Activated T-cell treated with anti-CD3 and anti-CD28 coated beads, Interleukin-2, amount 50 U/mL, for 72 hours (primary cell): Measurements from ENCODE around the gene TAS2R42. TPM values are rescaled to one million over a fixed set of nuclear protein-coding genes. Genes with fewer than 3 reads are reported as not detected.

Source experiments
- ATAC-seq, 2 donors: fragments of 150-1000 bp; cut with Tn5 transposase; replicated peaks in 1 of 2; 2 replicates each; pipeline ENCODE4 v1.10.0; 2021; ENCODE audit warnings: moderate library complexity in 2 of 2, mild to moderate bottlenecking in 1 of 2
- DNase-seq, 2 donors: peaks; one replicate each; pipeline ENCODE4 v3.0.0; 2021 to 2022; ENCODE audit warnings: mixed read lengths in 1 of 2
- H3K27ac Mint-ChIP-seq: one replicate; pipeline ENCODE4 v1.8.0; 2022; ENCODE audit warnings: mild to moderate bottlenecking, moderate library complexity, mixed read lengths
- H3K27me3 Mint-ChIP-seq: one replicate; pipeline ENCODE4 v1.8.0; 2022; ENCODE audit warnings: low read depth, mixed read lengths
- H3K36me3 Mint-ChIP-seq, 2 donors: one replicate each; pipeline ENCODE4 v1.8.0; 2022; ENCODE audit warnings: mixed read lengths in 2 of 2, mild to moderate bottlenecking in 1 of 2; ENCODE audit not compliant: insufficient read depth in 2 of 2
- H3K4me1 Mint-ChIP-seq: one replicate; pipeline ENCODE4 v1.8.0; 2022; ENCODE audit warnings: low read depth, mixed read lengths
- H3K4me3 Mint-ChIP-seq, 2 donors: one replicate each; pipeline ENCODE4 v1.8.0; 2022; ENCODE audit warnings: mild to moderate bottlenecking in 2 of 2, mixed read lengths in 2 of 2, moderate library complexity in 2 of 2
- H3K9me3 Mint-ChIP-seq, 2 donors: one replicate each; pipeline ENCODE4 v1.8.0; 2022; ENCODE audit warnings: mixed read lengths in 2 of 2
- total RNA-seq, 2 donors: library from RNA; stranded (reverse); gene quantifications; one replicate each; pipeline ENCODE4 v1.2.3, GENCODE V29; 2022

The TAS2R42 gene
- total RNA-seq, 2 donors from 2014 or later = not detected

DNA sequence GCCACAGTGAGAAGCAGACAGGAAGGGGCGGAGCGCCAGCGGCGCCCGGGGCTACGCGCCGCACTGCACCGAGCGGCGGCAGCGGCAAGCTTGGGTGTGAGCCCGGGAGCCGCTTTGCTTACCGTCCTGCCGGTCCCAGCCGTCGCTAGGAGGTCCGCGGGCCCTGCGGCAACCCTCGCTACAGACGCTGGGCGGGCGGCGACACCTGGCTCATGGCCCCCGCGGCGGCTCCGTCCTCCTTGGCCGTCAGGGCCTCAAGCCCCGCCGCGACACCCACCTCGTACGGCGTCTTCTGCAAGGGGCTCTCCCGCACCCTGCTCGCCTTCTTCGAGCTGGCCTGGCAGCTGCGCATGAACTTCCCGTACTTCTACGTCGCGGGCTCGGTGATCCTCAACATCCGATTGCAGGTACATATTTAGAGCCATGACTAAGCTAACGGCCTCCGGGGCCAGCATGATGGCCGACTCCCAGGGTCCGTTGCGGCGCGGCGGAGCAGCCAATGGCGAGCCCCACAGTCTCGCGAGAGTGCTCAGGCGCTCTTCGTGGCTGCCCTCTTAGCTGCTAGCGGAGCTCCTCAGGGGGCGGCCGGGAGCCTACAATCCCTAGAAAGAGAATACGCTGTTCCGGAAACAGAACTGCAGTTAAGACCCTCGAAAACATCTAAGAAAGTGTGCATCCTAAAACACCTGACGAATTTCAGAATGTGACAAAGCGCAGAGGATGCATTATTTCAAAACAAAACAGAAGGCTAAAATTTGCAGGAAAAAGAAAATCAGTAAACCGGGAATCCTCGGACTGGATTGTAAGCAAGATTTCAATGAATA lies 15.4 kb downstream of the TAS2R42 start, which contains the start of gene SMIM10L1:
Gene SMIM10L1, plus strand, starts transcription at position 50 of the 824 bp plus-strand sequence. Its CDS starts 163 bp downstream, at position 213.
- Mint-ChIP-seq H3K4me3 (peak within 1 kb of the TSS; percentile 88 to 98), H3K4me1 (peaks cover 55% of the 10 kb centered on the region), H3K27ac (peak within 1 kb of the TSS; percentile 98), H3K27me3 (no peaks in the 10 kb centered on the region), H3K36me3 (peaks cover 9 to 21% of the 10 kb centered on the region in 2 donors), H3K9me3 (no peaks in the 10 kb centered on the region)
- ATAC-seq = peak; percentile 96 to 97
- peak; percentile 91 to 92 for DNase-seq

DNA sequence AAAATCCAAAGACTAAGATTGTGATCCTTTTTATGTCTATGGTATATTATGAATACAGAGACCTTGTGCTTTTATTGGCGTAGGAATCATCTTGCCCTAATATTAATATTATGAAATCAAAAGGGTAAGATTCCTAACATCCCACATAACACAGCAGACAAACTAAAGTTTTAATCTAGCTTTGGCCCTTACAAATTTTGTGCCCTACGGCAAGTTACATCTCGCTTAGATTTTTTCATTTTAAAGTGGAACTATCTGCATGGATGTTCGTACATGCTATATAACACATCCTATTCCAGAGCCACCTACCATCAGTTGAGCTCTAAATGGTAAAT lies 16.0 kb downstream of the TAS2R42 start:
- H3K4me1 Mint-ChIP-seq = peaks cover 59% of the 10 kb centered on the region
- peaks cover 10 to 26% of the 10 kb centered on the region in 2 donors for H3K36me3 Mint-ChIP-seq
- no peak for DNase-seq
- H3K9me3 Mint-ChIP-seq = no peaks in the 10 kb centered on the region
- peak overlapping the region; percentile 93 for H3K27ac Mint-ChIP-seq
- no peak for ATAC-seq
- peak overlapping the region; percentile 88 to 98 for H3K4me3 Mint-ChIP-seq
- H3K27me3 Mint-ChIP-seq = no peaks in the 10 kb centered on the region

DNA sequence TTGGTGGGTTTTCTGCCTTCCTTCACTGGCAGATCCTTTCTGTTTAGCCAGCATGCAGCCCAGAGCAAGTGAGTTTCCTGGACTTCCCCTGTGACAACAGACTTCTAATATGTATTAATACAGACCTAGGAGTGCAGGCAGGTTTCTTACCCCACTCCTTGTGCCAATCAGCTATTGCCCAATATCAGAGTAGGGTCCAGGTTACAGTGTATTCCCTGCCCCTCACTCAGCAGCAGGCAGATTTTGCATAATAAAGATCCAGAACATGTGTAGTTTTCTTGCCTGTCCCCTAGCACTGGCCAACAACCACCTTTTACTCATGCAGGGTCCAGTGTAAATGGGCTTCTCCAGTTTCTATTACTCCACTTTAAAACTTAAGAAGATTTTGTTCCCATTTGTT lies 20.4 kb downstream of the TAS2R42 start:
- ATAC-seq = no peak
- H3K27me3 Mint-ChIP-seq = no peaks in the 10 kb centered on the region

DNA sequence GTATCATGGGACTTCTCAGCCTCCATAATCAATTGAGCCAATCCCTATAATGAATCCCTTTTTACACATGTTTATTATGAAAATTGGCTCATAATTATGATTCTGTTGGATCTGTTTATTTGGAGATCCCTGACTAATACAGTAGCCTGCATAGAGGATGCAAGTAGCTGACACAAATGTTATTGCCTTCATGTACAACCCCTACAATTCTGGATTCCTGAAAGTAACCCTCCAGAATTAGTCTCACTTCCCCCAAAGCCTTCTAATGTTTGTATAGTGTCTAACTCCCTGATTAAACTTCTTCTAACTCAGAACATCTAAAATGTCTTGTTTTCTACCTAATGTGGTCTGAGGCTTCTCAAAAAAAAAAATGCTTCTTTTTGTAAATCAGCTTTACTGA lies 22.4 kb downstream of the TAS2R42 start:
- no peaks in the 10 kb centered on the region for H3K27me3 Mint-ChIP-seq
- no peak overlapping the region for H3K27ac Mint-ChIP-seq
- no peaks in the 10 kb centered on the region for H3K9me3 Mint-ChIP-seq
- no peak for DNase-seq
- peaks cover 6 to 9% of the 10 kb centered on the region in 2 donors for H3K36me3 Mint-ChIP-seq
- peaks cover 67% of the 10 kb centered on the region for H3K4me1 Mint-ChIP-seq
- no peak for ATAC-seq
- H3K4me3 Mint-ChIP-seq = no peak overlapping the region

More for the DNA sequence above, 20.4 kb downstream of the TAS2R42 start:
- no peak overlapping the region for H3K27ac Mint-ChIP-seq
- no peaks in the 10 kb centered on the region for H3K9me3 Mint-ChIP-seq
- H3K4me3 Mint-ChIP-seq = no peak overlapping the region
- peaks cover 9 to 16% of the 10 kb centered on the region in 2 donors for H3K36me3 Mint-ChIP-seq
- H3K4me1 Mint-ChIP-seq = peaks cover 62% of the 10 kb centered on the region
- DNase-seq = no peak

DNA sequence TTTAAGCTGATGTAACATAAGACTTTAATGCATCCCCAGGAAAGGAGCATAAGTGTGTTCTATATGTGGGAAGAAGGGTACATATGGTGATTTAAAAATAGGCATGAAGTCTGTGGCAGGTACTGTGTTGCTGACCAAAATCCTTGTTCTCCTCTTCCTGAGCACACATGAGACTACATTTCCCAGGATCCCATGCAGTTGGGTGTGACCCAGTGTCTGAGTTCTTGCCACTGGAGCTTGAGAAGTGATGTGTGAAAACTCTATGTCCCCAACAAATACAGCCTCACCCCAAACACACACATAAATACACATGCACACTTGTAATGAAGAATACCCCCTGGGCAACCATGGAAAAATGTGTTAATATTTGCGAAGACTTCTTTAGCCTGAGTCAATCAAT lies 24.2 kb downstream of the TAS2R42 start:
- peaks cover 48% of the 10 kb centered on the region for H3K4me1 Mint-ChIP-seq
- DNase-seq (no peak), ATAC-seq (no peak)
- H3K27ac Mint-ChIP-seq = no peak overlapping the region
- H3K27me3 Mint-ChIP-seq = no peaks in the 10 kb centered on the region
- peaks cover 6 to 18% of the 10 kb centered on the region in 2 donors for H3K36me3 Mint-ChIP-seq
- H3K4me3 Mint-ChIP-seq = no peak overlapping the region
- H3K9me3 Mint-ChIP-seq = no peaks in the 10 kb centered on the region

DNA sequence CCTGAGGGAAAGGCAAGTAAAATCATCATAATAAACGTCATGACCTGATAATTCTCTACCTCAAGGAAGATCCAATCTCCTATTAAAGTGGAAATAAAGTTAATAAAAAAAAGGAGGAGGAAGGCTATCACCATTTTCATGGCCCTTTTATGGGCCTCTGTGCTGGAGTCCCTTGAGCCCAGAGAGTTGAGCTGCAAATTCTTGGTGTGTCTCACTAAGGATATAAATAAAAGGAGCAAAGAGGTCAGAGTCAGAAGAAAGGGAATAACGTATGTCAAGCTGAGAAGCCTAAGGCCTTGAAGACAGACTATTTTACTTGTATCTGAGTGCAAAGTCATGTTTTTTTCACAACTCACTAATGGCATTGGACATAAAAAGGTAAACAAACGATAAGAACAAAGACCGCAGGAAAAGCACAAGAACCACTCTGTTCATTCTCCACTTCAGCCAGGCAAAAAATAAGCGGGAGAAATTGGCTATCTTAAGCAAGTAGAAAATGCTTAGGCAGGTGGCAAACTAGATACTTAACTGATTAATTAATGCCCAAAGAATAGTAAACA lies 27.8 kb downstream of the TAS2R42 start:
- peaks cover 7 to 32% of the 10 kb centered on the region in 2 donors for H3K36me3 Mint-ChIP-seq
- H3K4me1 Mint-ChIP-seq = peaks cover 19% of the 10 kb centered on the region
- no peak overlapping the region for H3K4me3 Mint-ChIP-seq
- no peaks in the 10 kb centered on the region for H3K27me3 Mint-ChIP-seq
- no peak overlapping the region for H3K27ac Mint-ChIP-seq
- DNase-seq (no peak), ATAC-seq (no peak)
- H3K9me3 Mint-ChIP-seq = peaks cover 2 to 3% of the 10 kb centered on the region in 2 donors

DNA sequence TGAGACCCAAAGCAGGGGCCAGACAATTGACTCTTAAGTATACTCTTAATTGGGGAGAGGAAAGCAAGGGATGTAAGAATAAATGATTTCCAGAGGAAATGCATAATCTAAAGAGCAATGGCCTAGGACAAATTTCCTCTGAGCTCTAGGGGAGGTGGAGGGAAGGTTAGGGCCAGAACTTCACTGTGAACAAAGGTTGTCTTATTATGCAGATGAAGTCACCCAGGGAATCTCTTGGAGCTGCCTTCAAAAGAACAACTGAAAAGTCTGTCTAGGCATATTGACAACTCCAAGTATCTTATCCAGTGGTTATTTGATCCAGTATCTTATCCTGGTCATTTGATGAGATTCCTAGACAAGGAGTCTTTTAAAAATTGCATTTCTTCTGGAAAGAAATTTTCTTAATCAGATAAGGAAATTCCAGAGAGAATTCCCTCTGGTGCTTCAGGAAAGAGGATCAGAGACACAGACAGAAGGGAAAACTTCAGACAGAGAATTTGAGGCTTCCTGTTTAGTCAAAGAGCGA lies 32.3 kb downstream of the TAS2R42 start:
- Mint-ChIP-seq H3K4me1 (peaks cover 5% of the 10 kb centered on the region), H3K36me3 (peaks cover 9 to 47% of the 10 kb centered on the region in 2 donors), H3K27me3 (no peaks in the 10 kb centered on the region), H3K4me3 (no peak overlapping the region), H3K27ac (no peak overlapping the region), H3K9me3 (peaks cover 6 to 8% of the 10 kb centered on the region in 2 donors)
- DNase-seq = no peak
- ATAC-seq = no peak

DNA sequence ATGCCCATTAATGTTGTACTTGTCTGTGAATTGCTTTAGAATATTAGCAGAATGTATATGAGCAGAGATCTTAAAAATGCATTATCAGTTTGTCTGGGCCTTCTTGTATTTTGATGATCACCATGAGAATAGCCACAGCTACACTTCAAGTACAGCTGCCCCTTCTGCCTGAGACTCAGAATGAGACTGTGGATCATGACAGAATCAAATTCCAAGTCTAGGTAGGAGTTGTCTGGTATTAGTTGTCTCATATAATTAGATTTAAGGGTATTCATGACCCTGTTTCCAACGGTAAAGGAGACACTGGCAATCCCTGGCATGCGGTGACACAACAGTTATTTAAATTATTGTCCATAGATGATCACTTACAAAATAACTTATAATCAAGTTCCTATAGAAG lies 34.0 kb downstream of the TAS2R42 start:
- peaks cover 9 to 37% of the 10 kb centered on the region in 2 donors for H3K36me3 Mint-ChIP-seq
- no peak overlapping the region for H3K27ac Mint-ChIP-seq
- ATAC-seq = no peak
- no peak for DNase-seq
- peaks cover 8% of the 10 kb centered on the region in 2 donors for H3K9me3 Mint-ChIP-seq
- peaks cover 5% of the 10 kb centered on the region for H3K4me1 Mint-ChIP-seq
- H3K4me3 Mint-ChIP-seq = no peak overlapping the region
- H3K27me3 Mint-ChIP-seq = no peaks in the 10 kb centered on the region

DNA sequence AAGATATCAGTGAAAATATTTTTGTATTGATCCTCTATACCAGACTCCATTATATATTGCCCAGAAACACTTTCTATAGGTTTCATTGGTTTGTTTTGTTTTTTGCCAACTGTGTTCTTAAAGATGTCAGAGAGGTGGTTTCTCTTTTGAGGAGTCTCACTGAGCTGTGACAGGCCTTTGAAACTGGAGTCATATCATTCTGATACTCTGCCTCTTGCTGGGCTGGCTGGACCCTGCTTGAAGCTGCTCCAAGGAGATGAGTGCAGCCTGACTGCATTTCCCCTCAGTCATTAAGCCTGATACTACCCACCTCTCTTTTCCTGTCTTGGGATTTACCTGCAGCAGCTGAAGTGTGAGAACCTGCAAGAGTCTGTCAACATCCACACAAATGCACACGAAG lies 35.9 kb downstream of the TAS2R42 start:
- ATAC-seq = no peak
- H3K9me3 Mint-ChIP-seq = peaks cover 6 to 7% of the 10 kb centered on the region in 2 donors
- H3K4me1 Mint-ChIP-seq = peaks cover 5% of the 10 kb centered on the region

DNA sequence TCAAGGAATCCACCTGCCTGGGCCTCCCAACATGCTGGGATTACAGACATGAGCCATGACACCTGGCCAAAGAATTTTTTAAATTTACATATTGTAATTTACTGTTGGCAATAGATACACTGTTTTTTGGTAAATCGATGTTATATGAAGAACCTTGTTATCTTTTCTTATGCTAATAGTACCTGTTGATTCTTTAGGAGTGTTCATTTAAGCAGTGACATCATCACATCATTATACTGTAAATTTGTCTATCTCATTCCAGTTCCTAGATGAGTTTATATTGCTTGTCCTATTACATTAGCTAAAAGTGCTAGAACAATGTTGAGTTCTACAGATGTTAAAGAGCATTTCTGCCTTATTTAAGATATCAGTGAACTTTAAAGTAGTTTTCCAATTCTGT lies 39.3 kb downstream of the TAS2R42 start:
- H3K4me3 Mint-ChIP-seq = no peak overlapping the region
- peaks cover 5% of the 10 kb centered on the region for H3K4me1 Mint-ChIP-seq
- peaks cover 10 to 12% of the 10 kb centered on the region in 2 donors for H3K9me3 Mint-ChIP-seq
- H3K27ac Mint-ChIP-seq = no peak overlapping the region
- DNase-seq (no peak), ATAC-seq (no peak)
- peaks cover 13 to 28% of the 10 kb centered on the region in 2 donors for H3K36me3 Mint-ChIP-seq
- no peaks in the 10 kb centered on the region for H3K27me3 Mint-ChIP-seq

More for the DNA sequence above, 35.9 kb downstream of the TAS2R42 start:
- Mint-ChIP-seq H3K27me3 (no peaks in the 10 kb centered on the region), H3K36me3 (peaks cover 7 to 25% of the 10 kb centered on the region in 2 donors), H3K4me3 (no peak overlapping the region), H3K27ac (no peak overlapping the region)
- no peak for DNase-seq

DNA sequence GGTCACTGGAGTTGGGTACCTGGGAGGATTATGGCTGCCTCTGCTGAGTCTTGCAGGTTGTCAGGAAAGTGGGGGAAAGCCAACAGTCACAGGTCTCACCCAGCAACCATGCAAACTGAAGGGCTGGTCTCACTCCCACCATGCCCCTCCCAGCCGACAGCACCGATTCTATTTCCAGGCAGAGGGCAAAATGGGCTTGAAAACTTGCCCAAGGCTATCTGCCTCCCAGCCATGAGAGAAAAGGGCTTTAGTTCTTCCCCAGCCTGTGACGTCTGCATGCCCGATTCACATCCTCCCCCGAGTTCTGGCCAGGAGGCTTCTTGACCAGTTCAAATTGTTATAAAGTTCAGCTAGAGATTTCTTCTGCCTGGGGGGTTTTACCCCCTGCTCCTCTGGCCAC lies 42.4 kb downstream of the TAS2R42 start:
- Mint-ChIP-seq H3K36me3 (peaks cover 13 to 25% of the 10 kb centered on the region in 2 donors), H3K4me1 (no peaks in the 10 kb centered on the region), H3K4me3 (no peak overlapping the region), H3K27me3 (no peaks in the 10 kb centered on the region), H3K9me3 (peaks cover 6 to 12% of the 10 kb centered on the region in 2 donors), H3K27ac (no peak overlapping the region)
- ATAC-seq (no peak), DNase-seq (no peak)

DNA sequence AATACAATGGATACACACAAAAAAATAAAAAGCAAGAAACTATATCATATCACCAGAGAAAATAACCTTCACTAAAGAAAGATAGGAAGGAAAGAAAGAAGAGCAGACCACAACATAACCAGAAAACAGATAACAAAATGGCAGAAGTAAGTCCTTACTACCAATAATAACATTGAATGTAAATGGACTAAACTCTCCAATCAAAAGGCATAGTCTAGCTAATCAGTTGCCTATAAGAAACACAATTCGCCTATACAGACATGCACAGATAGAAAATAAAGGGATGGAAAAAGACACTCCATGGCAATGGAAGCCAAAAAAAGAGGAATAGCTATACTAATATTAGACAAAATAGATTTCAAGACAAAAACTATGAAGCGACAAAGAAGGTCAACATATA lies 43.4 kb downstream of the TAS2R42 start:
- Mint-ChIP-seq H3K36me3 (peaks cover 13 to 23% of the 10 kb centered on the region in 2 donors), H3K4me1 (no peaks in the 10 kb centered on the region), H3K4me3 (no peak overlapping the region), H3K27ac (peak overlapping the region; percentile 38), H3K9me3 (peaks cover 7 to 10% of the 10 kb centered on the region in 2 donors), H3K27me3 (no peaks in the 10 kb centered on the region)
- ATAC-seq (no peak), DNase-seq (no peak)

DNA sequence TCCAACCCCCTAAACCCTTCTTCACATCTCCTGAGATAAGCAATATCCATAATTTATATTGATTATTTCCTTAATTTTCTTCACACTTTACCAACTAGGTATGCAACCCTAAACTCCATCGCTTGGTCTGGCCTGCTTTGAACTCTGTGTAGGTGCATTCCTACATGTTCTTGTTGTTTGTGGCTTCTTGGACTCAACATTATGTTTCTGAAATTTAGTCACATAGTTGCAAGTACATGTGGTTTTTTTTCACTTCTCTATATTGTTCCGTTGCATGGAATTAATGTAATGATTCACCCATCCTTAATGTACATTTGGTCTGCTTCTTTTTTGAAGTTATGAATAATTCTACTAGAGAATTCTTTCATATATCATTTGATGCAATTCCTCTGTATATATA lies 50.7 kb downstream of the TAS2R42 start:
- H3K9me3 Mint-ChIP-seq = peaks cover 0 to 5% of the 10 kb centered on the region in 2 donors
- H3K4me3 Mint-ChIP-seq = no peak overlapping the region
- peak overlapping the region; percentile 47 for H3K27ac Mint-ChIP-seq
- DNase-seq (no peak), ATAC-seq (peak; percentile 77 to 92)
- H3K36me3 Mint-ChIP-seq = peaks cover 4 to 10% of the 10 kb centered on the region in 2 donors
- peaks cover 32% of the 10 kb centered on the region for H3K4me1 Mint-ChIP-seq
- H3K27me3 Mint-ChIP-seq = no peaks in the 10 kb centered on the region
